H4 (cell line): Measurements from ENCODE around the gene GNAI3. TPM values are rescaled to one million over a fixed set of nuclear protein-coding genes. Genes with fewer than 3 reads are reported as not detected.

Experiments used
- DNase-seq: peaks from one replicate; pipeline ENCODE4 v3.0.0-alpha.2; 2015; ENCODE audit warnings: low spot score
- total RNA-seq: library from RNA; depleted of rRNA; stranded (reverse); fragments of >200 nt; shearing (Covaris generic); gene quantifications from 2 replicates; pipeline ENCODE4 v1.2.3, GENCODE V29; 2014

GNAI3 gene
- total RNA-seq, 1 experiment from 2014 or later: 9.8 TPM

DNA sequence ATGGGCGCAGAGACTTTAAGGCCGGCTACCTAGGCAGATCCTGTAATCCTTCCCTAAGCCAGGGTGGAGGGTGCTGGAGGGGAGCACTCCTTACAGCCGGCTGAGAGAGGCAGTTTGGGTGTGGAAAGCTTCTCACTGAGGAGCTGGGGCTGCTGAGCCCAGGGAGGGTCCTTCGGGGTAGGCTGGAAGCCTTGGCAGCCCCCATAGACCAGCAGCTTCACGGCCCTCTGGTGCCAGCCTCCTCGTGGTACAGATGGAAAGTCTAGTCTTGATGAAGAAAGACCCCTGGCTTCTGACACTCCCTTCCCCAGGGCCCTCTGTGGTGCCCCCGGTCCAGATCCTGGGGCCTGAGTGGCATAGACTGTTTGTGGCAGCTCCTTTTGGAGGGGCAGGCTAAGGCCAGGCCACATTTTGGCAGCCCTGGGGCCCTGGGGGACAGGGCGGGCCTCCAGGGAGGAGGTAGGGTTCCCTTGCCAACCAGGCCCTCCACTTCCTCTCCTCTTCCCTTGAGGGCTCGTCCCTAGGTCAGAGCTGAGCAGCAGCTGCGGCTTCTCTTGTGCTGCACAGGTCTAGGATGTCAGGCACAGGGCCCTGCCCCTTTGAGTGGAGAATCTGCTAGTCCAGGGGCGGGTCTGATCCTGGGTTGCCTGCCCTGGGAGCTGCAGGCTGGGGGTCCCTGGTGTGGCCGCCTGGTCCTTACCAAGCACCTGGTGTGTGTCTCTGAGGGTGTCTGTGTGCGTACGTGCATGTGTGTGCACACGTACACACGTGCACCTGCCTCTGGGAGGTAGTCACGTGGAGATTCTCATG lies 76.0 kb downstream of the GNAI3 start:
- no peak for DNase-seq

DNA sequence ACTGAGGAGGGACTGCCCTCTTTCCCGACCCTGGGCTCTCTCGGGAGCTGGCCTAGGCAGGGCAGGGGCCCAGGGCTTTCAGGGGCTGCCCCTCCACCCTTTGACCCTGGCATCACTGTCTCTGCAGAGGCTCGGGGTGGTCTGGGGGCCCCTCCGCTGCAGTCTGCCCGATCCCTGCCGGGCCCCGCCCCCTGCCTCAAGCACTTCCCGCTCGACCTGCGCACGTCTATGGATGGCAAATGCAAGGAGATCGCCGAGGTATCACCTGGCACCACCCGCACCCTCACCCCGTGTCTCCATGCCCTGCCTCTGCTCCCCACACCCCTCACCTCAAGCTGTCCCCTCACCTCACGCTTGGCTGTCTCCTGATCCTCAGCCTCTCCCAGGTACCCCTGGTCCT lies 76.8 kb downstream of the GNAI3 start:
- DNase-seq: no peak

DNA sequence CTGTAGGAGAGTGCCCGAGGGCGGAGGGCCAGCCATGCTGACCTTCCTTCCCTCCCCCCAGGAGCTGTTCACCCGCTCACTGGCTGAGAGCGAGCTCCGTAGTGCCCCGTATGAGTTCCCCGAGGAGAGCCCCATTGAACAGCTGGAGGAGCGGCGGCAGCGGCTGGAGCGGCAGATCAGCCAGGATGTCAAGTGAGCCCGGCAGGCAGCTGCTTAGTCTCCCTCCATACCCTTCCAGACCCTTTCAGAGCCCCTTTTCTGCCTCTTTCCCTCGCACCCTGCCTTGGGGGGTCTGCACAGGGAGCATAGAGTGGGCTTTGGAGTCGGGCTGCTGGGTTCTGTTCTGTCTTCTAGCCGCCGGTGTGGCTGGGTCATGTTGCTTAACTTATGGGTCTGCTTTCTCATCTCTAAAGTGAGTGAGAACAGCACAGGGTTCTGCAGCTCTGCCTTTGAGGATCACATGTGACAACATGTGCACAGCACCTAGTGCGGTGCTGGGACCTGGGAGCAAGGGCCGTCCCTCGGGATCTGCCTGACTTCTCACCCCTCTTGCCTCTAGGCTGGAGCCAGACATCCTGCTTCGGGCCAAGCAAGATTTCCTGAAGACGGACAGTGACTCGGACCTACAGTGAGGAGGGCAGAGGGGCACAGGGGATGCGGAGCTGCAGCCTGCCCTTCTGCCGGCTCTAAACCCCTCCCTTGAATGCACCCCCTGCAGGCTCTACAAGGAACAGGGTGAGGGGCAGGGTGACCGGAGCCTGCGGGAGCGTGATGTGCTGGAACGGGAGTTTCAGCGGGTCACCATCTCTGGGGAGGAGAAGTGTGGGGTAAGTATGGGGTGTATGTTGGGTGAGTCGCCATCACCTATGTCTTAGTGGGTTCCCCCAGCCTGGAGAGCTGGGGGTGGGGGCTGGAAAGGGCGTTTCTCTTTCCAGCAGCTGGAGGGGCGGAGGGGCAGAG lies 77.5 kb downstream of the GNAI3 start:
- no peak for DNase-seq

DNA sequence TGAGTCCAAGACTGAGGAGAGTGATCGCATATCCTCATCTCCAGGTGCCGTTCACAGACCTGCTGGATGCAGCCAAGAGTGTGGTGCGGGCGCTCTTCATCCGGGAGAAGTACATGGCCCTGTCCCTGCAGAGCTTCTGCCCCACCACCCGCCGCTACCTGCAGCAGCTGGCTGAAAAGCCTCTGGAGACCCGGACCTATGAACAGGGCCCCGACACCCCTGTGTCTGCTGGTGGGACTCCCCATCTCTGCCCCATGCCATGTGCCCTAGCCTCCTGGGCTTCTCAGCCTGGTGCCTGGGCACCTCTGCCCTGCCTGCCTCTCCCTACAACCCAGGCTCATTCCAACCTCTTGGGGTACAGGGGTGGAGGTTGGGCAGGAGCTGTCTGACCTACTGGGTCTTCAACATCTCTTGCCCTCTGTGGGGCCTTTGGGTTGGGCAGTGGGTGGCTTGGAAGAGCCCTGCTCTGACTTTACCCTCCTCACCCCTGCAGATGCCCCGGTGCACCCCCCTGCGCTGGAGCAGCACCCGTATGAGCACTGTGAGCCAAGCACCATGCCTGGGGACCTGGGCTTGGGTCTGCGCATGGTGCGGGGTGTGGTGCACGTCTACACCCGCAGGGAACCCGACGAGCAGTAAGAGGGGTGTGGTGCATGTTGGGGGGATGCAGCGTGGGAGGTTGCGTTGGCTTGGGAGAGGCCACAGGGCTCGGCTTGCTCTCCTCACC lies 78.4 kb downstream of the GNAI3 start:
- no peak for DNase-seq

DNA sequence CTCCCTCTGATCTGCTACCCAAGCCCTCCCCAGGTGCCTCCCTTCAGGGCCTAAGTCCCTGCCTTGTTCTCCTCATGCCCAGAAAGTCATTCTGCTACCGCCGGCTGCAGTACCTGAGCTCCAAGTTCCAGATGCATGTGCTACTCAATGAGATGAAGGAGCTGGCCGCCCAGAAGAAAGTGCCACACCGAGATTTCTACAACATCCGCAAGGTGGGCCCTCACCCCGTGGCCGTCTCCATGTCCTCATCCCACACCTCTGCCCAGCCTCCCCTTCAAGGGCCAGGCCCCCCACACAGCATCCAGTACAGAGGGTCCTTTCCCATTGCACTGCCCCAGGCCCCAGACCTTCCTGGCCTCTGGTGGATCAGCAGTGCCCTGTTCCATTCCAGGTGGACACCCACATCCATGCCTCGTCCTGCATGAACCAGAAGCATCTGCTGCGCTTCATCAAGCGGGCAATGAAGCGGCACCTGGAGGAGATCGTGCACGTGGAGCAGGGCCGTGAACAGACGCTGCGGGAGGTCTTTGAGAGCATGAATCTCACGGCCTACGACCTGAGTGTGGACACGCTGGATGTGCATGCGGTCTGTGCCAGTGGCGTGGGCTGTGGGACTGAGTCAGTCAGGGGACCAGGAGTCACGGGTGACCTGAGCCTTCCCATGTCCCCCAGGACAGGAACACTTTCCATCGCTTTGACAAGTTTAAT lies 79.4 kb downstream of the GNAI3 start:
- no peak for DNase-seq

DNA sequence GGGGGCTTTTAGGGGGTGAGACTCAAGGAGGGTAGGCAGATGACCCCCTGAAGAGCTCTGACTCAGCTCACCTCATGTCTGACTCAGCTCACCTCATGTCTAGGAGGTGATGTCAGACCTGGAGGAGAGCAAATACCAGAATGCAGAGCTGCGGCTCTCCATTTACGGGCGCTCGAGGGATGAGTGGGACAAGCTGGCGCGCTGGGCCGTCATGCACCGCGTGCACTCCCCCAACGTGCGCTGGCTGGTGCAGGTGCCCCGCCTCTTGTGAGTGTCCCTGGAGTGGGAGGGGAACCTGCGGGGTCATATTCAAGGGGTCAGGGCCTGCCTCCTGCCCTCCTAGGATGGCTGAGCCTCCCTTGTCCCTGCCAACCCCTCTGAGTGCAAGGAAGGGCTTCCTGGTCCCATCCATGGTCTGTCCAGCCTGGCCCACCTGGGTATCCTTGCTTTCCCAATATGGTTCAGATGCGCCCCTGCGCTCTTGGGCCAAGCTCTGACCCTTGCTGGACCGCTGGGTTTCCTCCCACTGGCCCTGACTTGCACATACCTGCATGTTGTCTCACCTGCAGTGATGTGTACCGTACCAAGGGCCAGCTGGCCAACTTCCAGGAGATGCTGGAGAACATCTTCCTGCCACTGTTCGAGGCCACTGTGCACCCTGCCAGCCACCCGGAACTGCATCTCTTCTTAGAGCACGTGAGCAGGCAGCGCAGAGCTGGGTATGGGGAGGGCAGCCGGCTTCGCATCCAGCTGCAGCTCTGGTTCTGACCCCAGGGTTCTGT lies 80.3 kb downstream of the GNAI3 start:
- no peak for DNase-seq

DNA sequence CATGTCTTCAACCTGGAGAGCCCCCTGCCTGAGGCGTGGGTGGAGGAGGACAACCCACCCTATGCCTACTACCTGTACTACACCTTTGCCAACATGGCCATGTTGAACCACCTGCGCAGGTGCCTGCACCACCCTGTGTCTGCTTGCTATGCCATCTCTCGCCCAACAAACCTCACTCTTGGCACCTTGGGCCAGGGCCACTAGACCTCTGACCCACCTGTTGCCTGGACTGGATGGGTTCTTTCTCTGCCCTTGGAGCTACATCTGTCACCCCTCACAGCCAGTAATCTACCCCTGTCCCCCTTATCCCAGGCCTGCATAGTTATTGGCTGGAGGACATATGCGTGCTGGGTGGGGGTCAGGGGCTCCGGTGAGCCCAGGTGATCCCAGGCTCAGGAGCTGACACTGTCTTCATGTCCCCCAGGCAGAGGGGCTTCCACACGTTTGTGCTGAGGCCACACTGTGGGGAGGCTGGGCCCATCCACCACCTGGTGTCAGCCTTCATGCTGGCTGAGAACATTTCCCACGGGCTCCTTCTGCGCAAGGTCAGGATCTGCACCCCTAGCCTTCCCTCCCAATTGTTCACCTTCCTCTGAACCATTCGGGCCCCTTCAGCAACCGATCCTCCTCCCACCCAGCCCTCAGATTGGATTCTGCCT lies 81.1 kb downstream of the GNAI3 start:
- DNase-seq: no peak

DNA sequence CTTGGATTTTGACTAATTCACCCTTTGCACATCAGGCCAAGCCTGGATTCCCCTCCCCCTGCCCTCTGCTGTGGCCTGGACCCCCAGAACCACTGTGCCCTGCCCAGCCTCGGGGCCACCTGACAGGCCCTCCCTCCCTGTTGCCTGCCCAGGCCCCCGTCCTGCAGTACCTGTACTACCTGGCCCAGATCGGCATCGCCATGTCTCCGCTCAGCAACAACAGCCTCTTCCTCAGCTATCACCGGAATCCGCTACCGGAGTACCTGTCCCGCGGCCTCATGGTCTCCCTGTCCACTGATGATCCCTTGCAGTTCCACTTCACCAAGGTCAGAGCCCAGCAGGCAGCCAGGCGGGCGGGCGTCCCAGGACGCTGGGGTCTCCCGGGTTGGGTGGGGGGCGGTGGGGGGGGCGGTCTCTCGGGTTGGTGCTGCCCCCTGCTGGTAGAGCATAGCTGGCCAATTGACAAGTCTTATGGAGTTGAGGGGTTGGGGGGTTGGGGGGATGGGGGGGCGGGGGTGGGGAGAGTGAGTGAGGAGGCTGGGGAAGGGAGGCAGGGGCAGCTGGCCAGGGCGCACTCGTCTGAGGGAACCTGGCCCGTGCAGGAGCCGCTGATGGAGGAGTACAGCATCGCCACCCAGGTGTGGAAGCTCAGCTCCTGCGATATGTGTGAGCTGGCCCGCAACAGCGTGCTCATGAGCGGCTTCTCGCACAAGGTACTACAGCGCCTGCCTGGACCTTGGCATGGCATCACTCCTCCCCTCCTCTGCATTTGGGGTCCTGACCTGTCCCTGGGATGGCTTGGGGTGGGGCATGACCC lies 81.9 kb downstream of the GNAI3 start:
- no peak for DNase-seq

DNA sequence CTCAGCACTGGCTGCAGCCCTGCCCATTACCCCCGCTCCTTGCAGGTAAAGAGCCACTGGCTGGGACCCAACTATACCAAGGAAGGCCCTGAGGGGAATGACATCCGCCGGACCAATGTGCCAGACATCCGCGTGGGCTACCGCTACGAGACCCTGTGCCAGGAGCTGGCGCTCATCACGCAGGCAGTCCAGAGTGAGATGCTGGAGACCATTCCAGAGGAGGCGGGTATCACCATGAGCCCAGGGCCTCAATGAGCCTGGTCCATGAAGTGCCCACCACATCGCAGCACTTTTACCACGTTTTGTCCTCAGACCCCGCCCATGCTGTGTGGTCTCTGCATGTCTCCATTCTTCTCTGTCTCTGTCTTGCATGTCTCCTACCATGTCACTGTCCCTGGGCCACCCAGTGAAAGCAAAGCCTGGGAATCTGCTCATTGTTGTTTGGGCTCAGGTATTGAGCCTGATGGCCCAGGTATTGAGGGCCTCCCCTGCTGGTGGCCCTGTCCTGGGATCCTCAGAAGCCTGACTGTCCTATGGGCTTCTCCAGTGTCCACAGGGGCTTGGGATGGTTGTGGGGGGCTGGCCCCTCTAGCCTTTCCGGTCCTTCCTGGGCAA lies 82.6 kb downstream of the GNAI3 start:
- no peak for DNase-seq

DNA sequence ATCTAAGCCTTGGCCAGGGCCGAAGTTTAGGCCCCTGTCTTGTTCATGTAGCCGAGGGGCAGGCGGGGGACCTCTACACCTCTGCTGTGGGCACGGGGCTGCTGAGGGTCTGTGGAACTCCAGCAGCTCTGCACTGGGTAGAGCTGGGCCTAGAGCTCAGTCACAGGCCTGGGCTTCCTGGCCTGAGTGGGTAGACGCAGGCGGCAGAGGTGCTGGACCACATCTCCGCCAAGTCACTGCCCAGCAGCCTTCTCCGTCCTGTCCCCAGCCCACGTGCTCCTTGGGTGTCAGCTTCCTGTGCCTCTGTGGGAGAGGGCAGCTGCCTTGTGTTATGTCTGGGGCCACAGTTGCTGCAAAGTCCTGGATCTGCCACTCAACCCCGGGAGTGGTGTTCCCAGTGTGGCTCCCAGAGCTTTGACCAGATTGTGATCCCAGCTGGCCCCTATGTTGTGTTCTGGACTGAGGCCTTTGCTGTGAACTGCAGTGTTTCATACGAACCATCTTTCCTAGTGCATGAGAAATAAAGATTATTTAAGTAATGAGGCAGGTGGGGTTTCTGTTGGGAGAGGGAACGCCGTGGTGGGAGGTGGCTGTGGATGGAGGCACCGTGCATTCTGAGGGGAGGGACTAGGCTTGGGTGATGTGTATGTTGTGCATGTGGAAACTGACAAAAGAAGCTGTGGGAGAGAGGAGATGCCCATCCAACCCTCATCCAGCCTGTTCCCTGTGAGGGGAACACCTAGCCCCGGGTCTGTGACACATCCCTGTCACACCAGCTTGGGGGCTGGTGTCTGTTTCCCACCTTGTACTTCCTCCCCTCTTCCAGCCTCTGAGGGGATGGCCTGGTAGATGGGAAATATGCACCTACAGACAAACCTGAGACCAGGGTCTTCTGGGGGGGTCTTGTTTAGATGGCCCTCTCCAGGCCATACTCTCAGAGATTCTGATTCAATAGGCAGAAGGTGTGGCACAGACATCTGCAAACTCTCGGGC lies 83.4 kb downstream of the GNAI3 start:
- no peak for DNase-seq

DNA sequence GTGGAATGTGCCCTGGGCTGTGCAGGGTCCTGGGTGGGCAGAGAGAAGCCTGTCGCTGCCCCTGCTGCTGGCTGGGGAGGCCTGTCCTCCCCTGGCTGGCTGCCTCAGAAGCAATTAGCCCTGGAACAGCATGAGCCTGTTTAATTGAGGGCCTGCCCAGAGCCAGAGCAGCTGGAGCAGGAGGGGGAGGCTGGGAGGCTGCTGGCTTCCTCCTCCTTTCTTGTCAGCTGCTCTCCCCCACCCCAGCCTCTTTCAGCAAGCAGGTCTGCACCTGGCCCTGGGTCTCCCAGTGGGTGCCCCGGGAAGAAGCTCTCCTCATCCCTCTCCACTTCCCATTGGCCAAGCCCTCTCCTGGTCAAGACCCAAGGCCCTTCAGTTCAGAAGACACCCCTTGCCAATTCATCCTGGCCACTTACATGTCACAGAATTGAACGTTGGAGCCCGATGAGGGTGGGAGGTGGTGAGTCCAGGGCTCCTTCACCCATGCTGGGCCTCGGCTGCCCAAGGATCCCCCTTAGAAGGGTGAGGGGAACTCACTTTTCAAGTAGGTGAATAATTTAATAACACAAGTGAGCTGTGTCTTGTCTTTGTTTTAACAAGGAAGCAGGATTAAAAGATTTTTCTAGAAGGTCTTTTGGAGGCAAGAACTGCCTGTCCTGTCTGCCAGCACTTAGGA lies 84.4 kb downstream of the GNAI3 start:
- DNase-seq: no peak

DNA sequence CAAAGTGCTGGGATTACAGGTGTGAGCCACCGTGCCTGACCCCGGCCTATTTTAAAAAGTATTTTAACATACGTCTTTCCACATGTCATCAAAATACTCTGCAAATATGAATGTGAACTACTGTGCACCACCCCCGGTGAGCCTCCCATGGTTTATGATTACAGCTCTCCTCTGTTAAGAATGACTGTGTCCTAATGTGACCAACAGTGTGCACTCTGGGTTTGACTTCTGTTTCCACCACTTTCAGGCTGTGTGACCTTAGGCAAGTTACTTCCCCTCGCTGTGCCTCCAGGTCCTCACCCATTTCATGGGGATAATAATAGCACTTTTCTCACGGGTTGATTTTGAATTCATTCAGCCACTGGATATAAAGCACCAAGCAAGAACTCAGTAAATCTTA lies 85.9 kb downstream of the GNAI3 start:
- DNase-seq: no peak

DNA sequence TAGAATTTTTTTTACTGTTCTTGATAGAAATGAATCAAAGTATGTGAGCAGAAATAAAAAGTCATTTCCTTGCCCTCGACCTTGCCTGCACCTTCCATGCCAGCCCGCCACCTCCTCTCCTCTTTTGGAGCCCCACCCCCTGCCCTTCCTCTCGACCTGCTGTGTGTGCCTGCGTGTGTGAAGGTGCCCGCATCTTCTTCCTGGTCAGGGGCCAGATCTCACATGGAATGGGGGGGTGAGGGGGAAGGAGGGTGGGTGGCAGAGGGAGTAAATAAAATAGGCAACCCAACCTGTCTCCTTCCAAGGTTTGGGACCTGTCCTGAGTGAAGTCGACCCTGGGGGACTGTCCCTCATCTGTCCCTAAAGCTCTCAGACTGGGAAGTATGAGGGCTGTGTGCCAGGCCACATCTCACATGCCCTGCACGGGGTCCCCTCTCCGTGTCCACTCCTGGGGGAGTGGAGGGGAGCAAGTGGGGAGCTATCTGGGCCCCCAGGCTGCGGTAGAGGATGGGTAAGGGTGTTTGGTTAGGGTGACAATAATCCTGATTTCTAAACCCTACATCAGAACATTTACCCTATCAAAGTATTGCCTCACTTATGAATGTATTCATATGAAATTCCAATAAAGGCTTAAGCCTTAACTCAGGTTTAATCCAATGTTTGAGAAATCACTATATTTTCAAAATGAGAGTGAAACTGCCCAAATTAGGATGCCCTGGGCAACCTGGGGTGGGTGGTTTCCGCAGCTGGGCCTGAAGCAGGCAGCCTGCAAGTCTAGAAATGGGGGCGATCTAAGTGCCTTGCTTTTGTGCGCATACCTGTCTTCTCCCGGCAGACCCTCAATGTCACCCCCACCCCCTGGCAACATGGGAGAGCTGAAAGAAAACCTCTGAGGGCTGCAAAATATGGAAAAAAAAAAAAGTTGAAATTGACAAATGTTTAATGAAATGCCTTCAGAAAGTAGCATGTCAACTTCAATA lies 86.6 kb downstream of the GNAI3 start:
- no peak for DNase-seq

DNA sequence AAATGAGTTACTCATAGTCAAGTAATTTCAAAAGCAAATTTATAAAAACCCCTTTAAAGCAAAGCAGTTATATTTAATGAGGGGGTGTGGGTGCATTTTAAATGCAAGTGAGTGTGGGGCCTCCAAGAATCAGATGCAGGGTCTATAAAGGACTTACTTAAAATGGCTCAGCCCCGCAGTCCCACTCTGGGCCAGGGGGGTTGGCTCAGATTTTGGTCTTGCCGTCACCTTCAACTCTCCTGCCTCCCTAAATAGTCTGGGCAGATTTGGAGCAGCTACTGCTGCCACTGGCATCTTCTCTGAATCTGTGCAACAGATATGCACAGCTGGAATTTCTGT lies 87.4 kb downstream of the GNAI3 start:
- DNase-seq: no peak

DNA sequence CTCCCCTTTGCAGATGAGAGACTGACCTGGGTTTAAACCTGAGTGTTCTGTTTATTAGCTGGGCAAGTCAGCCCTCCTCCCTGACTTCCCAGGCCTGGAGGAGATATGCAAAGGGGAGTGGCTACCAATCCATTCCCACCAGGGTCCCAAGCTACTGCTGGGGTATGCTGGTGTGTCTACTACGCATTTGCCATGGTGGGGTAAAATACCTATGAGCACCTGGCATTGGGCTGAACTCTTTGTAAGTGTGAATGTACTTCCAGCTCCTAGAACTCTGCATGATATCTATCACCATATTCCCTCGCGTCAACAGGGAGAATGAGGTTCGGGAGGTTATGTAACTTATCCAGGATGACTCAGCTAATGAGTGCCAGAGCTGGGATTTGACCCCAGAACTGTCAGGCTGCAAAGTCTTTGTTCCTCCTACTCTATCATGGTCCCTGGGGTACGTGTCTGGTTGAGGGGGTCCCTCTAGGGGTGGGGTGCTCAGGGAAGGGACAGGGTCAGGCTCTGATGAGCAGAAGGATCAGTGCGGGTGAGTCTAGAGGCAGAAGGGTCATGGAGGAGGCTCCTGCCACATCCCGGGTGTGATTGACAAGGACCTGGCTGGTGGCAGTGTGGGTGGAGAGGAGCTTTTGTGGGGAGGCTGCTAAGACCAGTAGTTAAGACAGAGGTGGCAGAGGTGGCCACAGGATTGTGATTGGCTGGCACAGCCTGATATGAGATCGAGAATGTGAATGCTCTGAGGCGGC lies 88.0 kb downstream of the GNAI3 start:
- peak; percentile 70 for DNase-seq
